Heart left ventricle (tissue), 16 donors: ENCODE results near the gene AK3. TPM values are rescaled to one million over a fixed set of nuclear protein-coding genes. Genes with fewer than 3 reads are reported as not detected.

ENCODE experiments used
- ATAC-seq, 4 donors: fragments of 200-7000 bp; cut with Tn5 transposase; one replicate each; pipeline ENCODE4 v1.9.1; 2020 to 2022; ENCODE audit warnings: moderate library complexity in 4 of 4, mild to moderate bottlenecking in 3 of 4, moderate number of reproducible peaks in 1 of 4
- DNase-seq, 5 donors: peaks; one replicate each; pipeline ENCODE4 v3.0.0-alpha.2; 2020
- H3K27ac ChIP-seq, 12 donors: fragments of 200-600 bp; sonication (generic) in 4 of 12; one replicate each; pipeline versions ENCODE4 v1.5.0 to v1.8.0; 2016 to 2022; ENCODE audit warnings: mild to moderate bottlenecking in 2 of 12
- H3K27me3 ChIP-seq, 9 donors: fragments of 200-600 bp; sonication (generic) in 2 of 9; one replicate each; pipeline versions ENCODE4 v1.5.1 to v1.8.0; 2016 to 2022; ENCODE audit warnings: mild to moderate bottlenecking in 3 of 9
- H3K36me3 ChIP-seq, 9 donors: fragments of 200-600 bp; sonication (generic) in 2 of 9; one replicate each; pipeline versions ENCODE4 v1.5.0 to v1.8.0; 2018 to 2022; ENCODE audit warnings: mild to moderate bottlenecking in 2 of 9
- H3K4me1 ChIP-seq, 12 donors: fragments of 200-600 bp; sonication (generic) in 4 of 12; one replicate each; pipeline versions ENCODE4 v1.5.0 to v1.8.0; 2016 to 2022; ENCODE audit warnings: mild to moderate bottlenecking in 3 of 12
- H3K4me3 ChIP-seq, 12 donors: fragments of 200-600 bp; sonication (generic) in 4 of 12; one replicate each; pipeline versions ENCODE4 v1.5.0 to v1.8.0; 2017 to 2022; ENCODE audit warnings: mild to moderate bottlenecking in 9 of 12, moderate library complexity in 4 of 12
- H3K9me3 ChIP-seq, 12 donors: fragments of 200-600 bp; sonication (generic) in 4 of 12; one replicate each; pipeline versions ENCODE4 v1.5.0 to v1.8.0; 2016 to 2022; ENCODE audit warnings: mild to moderate bottlenecking in 1 of 12
- CTCF ChIP-seq, 12 donors: fragments of 200-600 bp; sonication (generic) in 4 of 12; IDR thresholded peaks; one replicate each; pipeline versions ENCODE4 v1.5.0 to v1.8.0; 2018 to 2022; ENCODE audit warnings: antibody characterized with exemption in 12 of 12, mild to moderate bottlenecking in 5 of 12
- POLR2A ChIP-seq, 2 donors: fragments of 450-650 bp; IDR thresholded peaks; one replicate each; pipeline ENCODE4 v1.6.1; 2017; ENCODE audit warnings: antibody characterized with exemption in 2 of 2, mild to moderate bottlenecking in 2 of 2, moderate library complexity in 2 of 2
- WGBS, 4 donors: extraction: QIAGEN DNeasy Blood & Tissue Kit in 2 of 4; methylation state at CpG; one replicate each; pipeline versions ENCODE4 v1.1.5 to v1.1.7; 2013 to 2018; 5-methylcytosine and 5-hydroxymethylcytosine counted together
- intact Hi-C, 10 donors: fragments of 100-400 bp; cut with DNase I; formaldehyde crosslinking; loops; one replicate each; pipeline versions ENCODE4 v1.11.1 to v1.14.2; 2022
- polyA plus RNA-seq, 2 donors: library from polyadenylated mRNA; stranded (reverse); fragments of 200-250 nt; gene quantifications; one replicate each; pipeline ENCODE4 v1.2.3, GENCODE V29; 2013
- total RNA-seq, 9 donors: library from RNA; depleted of rRNA in 2 of 9; stranded (reverse); fragments of >200 nt in 2 of 9; fragmentation: NEBNext Ultra II Directional in 3 of 9; extraction: Animal tissue kit (Norgen Biotek cat#: 25700) in 3 of 9; gene quantifications; one replicate each; pipeline versions ENCODE4 v1.1.0 to v1.2.4, GENCODE V29; 2016 to 2023
- donor health status: ischemic (EF 13 %, LVEDD 7.1; RV severe dilation, severe dysfunction).
- donor health status: healthy with polysubstance abuse.
- donor health status: DM: no; HTN: yes; CAD: no.
- donor health status: DM: no; HTN: no; CAD: no.
- donor health status: ischemic (EF 25% LVEDD 6.9; RV normal size, moderate dysfunction).
- donor health status: ischemic (EF 25% LVEDD 5.7; RV mildly dilated, moderate dysfunction).
- donor health status: healthy.
- donor health status: DM: yes; HTN: yes; CAD: no.
- donor health status: ischemic (EF 35%, LVEDD 5.7; RV mildly dilated, moderate dysfunction).
- donor health status: nonischemic (EF 11% LVEDD 7.7; RV severe dilation, severe dysfunction).
- donor health status: DM: yes; HTN: yes; CAD: no.
- donor health status: PGD.
- donor health status: ischemic (EF 29% LVEDD 5.4; RV normal size, mild dysfunction).
- donor health status: nonischemic (EF 23%, LVEDD 6.1; RV moderate dilation, normal function).

Gene AK3
- total and polyA plus RNA-seq, 11 donors, result 47.8 to 231 (median 149) TPM

- DNase-seq, result no peak
- intact Hi-C loops, result loop anchor here in 5 of 10 donors (2.0 to 10.0 kb wide), 7 partner anchors 51 to 701 kb away; partner anchors contain the start of genes PLPP6 (in 3 of the 5), RCL1 (in 2 of the 5), CDC37L1 (in 1 of the 5) and PLGRKT (in 1 of the 5)
- Histone ChIP-seq H3K4me3 (no peak overlapping the region), H3K36me3 (no peaks in the 10 kb centered on the region), H3K9me3 (no peaks in the 10 kb centered on the region), H3K27ac (peak overlapping the region in 10 of 12 donors; percentile 11 to 96 (median 50)), H3K4me1 (peaks cover 0 to 26% (median 14%) of the 10 kb centered on the region in 12 donors), H3K27me3 (no peaks in the 10 kb centered on the region)
- no peak for TF ChIP-seq CTCF (IDR thresholded peaks at IDR 0.05)
- no peak for TF ChIP-seq POLR2A (IDR thresholded peaks at IDR 0.05)
- 43 to 55% (median 53%) methylated on average over 5 of the region's 5 CpGs for WGBS, 4 donors
- peak in 1 of 4 donors; percentile 23 for ATAC-seq
These were observed 2.3 kb upstream of the AK3 start for GRCh38 chr9:4743131-4743875.

DNA sequence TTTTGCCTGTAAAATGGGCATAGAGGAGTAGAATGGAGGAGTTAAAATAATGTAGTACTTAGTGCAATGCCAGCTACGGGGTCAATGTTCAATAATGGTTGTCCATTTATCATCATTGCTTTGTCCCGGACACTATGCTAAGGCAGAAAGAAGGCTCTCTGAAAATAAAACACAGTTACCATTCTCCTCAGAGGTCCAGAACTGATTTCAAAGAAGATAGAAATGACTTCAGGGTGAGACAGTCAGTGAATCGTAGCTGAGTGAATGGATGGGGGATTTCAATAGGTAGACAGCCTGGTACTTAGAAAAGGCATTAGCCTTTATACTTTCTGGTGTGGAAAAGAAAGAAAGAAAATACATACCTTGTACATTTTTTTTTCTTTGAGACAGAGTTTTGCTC is 1.2 kb upstream of the AK3 start:
- H3K27ac ChIP-seq, result peak overlapping the region; percentile 90 to 97 (median 94)
- no peak for TF ChIP-seq POLR2A (IDR thresholded peaks at IDR 0.05)
- no peak for TF ChIP-seq CTCF (IDR thresholded peaks at IDR 0.05)
- no peaks in the 10 kb centered on the region for H3K9me3 ChIP-seq
- no peaks in the 10 kb centered on the region for H3K27me3 ChIP-seq
- ATAC-seq (no peak), DNase-seq (no peak)
- peaks cover 0 to 29% (median 15%) of the 10 kb centered on the region in 12 donors for H3K4me1 ChIP-seq
- WGBS, 4 donors, result 34 to 48% (median 40%) methylated on average over 3 of the region's 3 CpGs
- H3K36me3 ChIP-seq, result no peaks in the 10 kb centered on the region
- intact Hi-C loops, result loop anchor here in 5 of 10 donors (2.0 to 10.0 kb wide), 7 partner anchors 53 to 703 kb away; partner anchors contain the start of genes PLPP6 (in 3 of the 5), RCL1 (in 2 of the 5), CDC37L1 (in 1 of the 5) and PLGRKT (in 1 of the 5)
- H3K4me3 ChIP-seq, result peak overlapping the region; percentile 54 to 98 (median 89)

GRCh38 chr9:4741365-4742089 is 525 bp upstream of the AK3 start:
- TF ChIP-seq POLR2A (IDR thresholded peaks at IDR 0.05), result no peak
- no peak for TF ChIP-seq CTCF (IDR thresholded peaks at IDR 0.05)
- intact Hi-C loops, result loop anchor here in 5 of 10 donors (1.0 to 10.0 kb wide), 8 partner anchors 53 to 703 kb away; partner anchors contain the start of genes PLPP6 (in 3 of the 5), CDC37L1 (in 2 of the 5), RCL1 (in 2 of the 5) and PLGRKT (in 1 of the 5)
- Histone ChIP-seq H3K9me3 (no peaks in the 10 kb centered on the region), H3K27me3 (no peaks in the 10 kb centered on the region), H3K36me3 (no peaks in the 10 kb centered on the region), H3K27ac (peak overlapping the region; percentile 90 to 97 (median 94)), H3K4me1 (peaks cover 0 to 29% (median 15%) of the 10 kb centered on the region in 12 donors), H3K4me3 (peak overlapping the region; percentile 54 to 98 (median 89))
- DNase-seq (peak; percentile 40 to 75 (median 61)), ATAC-seq (peak; percentile 33 to 65 (median 63))
- 1 to 2% (median 2%) methylated on average over 47 to 54 of the region's 54 CpGs for WGBS, 4 donors

DNA sequence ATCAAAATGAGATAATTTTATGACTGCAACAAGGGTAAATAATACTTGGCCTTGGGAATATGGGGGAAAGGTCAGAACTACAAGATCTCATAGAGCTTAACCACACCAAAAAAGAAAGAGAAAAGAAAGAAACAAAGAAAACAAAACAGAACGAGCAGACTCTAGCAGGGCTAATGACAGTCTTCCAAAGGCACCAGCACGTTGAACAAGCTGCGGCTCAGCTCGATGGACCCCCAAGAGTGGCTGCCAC is 689 bp downstream of the AK3 start:
- DNase-seq, result no peak
- Histone ChIP-seq H3K36me3 (no peaks in the 10 kb centered on the region), H3K4me3 (peak overlapping the region; percentile 54 to 98 (median 89)), H3K27ac (peak overlapping the region; percentile 62 to 97 (median 94)), H3K27me3 (no peaks in the 10 kb centered on the region), H3K4me1 (peaks cover 0 to 29% (median 15%) of the 10 kb centered on the region in 12 donors), H3K9me3 (no peaks in the 10 kb centered on the region)
- TF ChIP-seq CTCF (IDR thresholded peaks at IDR 0.05), result no peak
- TF ChIP-seq POLR2A (IDR thresholded peaks at IDR 0.05), result no peak
- ATAC-seq, result no peak
- WGBS, 4 donors, result 0 to 1% (median 0%) methylated on average over 4 of the region's 4 CpGs
- intact Hi-C loops, result loop anchor here in 5 of 10 donors (5.0 to 10.0 kb wide), 6 partner anchors 54 to 704 kb away; partner anchors contain the start of genes PLPP6 (in 3 of the 5), RCL1 (in 2 of the 5), CDC37L1 (in 1 of the 5) and PLGRKT (in 1 of the 5)
